GM18861 (cell line): ENCODE results near the gene DOK1.

Experiments used
- ATAC-seq: cut with Tn5 transposase; IDR thresholded peaks from one replicate; pipeline ENCODE4 v1.9.1; 2021; ENCODE audit not compliant: unreplicated experiment

Gene DOK1

DNA sequence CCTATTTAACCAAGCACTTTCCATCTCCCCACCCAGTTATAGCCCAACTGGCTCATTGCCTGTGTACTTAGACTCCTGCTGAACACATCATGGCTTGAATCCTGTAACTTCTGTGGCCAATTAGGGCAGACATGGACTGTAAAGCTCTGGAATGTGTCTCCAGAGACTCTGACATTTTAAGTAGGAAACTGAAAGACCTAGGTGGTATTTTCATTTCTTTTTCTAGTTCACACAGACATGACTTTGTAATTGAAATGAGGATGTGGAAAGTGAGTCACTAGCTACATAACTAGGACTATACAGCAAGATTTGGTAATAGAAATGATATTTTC lies 12.2 kb downstream of the DOK1 start:
- ATAC-seq = no peak

DNA sequence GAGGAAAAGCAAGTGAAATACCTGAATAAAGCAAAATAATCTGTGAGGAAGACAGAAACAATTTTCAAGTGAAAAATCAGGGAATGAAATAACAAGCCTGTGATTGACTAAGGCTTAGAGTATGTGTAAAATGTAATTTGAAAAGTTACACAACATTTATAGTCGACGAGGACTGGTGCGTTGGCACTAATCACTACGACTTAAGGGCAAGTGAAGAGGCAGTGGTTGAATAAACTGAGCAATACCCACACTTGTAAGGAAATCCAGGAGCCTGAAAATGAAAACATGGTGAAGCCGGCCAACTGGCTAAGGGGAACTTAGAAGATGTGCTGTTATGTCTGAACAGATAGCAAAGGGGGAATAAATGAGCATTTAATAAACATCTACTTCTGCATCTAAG lies 13.4 kb downstream of the DOK1 start:
- ATAC-seq = no peak

DNA sequence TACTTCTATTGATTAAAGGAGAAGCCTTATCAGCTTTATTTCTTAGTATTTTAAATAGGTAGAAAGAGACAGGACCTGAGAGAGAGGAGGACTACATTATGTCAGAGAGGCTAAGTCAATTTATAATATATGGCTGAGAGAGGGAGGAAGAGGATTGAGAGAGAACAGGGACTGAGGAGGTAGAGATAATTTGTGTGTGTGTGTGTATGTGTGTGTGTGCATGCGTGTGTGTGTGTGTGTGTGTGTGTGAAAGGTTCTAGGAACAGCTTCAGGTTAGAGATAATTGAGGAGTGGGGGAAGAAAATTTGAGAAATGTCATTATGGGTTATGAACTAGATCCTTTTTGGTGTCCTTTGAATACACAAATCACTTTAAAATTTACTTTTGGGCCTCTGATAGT lies 15.2 kb downstream of the DOK1 start:
- ATAC-seq = no peak

DNA sequence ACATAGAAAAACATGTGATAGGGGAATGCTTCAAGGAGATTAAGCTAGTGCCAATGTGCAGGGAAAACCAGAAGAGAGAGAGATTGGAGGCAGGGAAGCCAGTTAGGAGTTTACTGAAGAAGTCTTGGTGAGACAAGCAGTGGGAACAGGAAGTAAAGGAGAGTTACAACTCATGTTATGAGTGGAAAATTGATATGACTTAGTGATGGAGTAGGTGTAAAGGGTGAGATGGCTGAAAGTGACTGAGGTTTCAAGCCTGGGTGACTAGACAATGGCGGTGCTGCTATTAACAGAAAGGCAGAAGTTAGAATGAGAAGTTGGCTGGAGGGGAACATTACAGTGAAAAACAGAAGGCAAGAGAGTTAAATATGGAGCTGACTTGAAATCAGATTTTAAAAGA lies 16.5 kb downstream of the DOK1 start:
- ATAC-seq = peak; percentile 63

DNA sequence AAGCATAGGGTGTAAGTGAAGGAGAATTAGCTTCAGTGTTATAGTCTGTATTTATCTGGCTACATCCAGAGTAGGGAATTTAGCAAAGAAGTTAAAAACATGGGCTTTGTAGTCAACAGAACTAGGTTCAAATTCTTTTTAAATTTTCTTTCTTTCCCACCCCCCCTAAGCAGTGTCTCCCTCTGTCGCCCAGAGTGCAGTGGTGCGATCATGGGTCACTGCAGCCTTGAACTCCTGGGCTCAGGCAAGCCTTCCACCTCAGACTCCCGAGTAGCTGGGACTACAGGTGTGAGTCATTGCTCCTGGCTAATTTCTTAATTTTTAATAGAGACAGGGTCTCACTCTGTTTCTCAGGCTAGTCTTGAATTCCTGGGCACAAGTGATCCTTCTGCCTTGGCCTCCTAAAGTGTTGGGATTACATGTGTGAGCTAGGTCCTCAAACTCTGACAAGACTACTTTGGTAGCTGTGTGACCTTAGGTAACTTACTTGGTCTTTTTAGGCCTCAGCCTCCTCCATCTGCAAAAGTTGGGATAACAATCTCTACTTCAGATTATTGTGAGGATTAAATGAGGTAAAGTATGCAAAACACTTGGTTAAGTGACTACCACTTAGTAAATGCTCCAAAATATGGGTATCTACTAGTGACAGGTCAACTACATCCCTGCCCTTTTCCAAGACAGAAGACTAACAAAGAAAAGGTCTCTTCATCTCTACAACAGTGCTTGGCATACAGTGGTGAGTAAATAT lies 17.8 kb downstream of the DOK1 start:
- no peak for ATAC-seq

DNA sequence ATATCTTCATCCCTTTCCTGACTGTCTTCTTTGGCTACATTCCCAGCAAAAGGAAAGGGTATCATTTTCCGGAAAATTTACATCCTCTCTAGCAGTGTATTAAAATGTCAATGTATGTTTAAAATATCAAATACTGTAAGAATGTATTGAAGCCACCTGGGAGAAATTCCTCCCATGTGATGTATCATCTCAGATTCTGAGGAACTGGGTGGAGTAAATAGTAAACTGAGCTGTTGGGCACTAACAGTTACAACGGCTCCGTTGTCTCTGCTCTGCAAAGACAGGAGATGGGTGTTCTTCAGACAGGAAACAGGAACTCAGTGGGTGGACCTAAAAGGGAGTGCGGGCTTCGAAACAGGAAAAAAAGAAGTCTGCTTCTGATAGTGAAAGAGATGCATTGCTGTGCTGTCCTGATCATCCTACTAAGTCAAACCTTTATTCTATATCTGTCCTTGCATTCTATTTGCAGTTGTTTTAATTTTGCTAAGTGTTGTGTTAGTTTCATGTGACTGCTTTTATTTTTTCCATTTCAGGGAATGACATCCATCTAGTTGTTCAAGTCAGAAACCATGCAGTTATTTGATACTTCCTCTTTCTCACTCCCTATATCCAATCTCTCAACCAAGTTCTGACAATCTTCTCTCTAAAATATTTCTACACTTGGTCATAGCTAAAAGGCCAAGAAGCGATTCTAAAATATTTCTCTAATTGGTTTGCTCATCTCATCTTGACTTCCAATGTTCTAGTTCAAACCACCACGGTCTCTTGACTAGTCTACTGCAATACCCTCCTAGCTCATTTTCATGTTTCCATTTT lies 19.4 kb downstream of the DOK1 start:
- ATAC-seq = peak; percentile 50

DNA sequence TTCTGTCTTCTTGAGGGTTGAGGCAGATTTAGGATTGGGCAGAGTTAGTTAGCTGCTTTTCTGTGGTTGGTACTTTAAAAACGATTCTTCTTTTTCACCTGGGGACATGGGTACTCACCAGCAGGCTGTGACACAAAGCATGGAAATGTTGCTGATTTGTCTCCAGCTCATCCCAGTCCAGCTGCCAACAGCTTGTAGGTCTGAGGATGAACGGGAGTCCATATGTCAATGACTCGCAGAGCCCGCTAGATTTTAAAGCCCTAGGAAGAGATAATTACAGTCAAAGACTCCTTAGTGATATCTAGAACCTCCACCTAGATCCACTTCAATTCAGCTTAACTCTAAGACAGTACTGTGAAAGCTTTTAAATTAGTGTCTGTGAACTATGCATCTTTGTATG lies 20.8 kb downstream of the DOK1 start:
- ATAC-seq = no peak

DNA sequence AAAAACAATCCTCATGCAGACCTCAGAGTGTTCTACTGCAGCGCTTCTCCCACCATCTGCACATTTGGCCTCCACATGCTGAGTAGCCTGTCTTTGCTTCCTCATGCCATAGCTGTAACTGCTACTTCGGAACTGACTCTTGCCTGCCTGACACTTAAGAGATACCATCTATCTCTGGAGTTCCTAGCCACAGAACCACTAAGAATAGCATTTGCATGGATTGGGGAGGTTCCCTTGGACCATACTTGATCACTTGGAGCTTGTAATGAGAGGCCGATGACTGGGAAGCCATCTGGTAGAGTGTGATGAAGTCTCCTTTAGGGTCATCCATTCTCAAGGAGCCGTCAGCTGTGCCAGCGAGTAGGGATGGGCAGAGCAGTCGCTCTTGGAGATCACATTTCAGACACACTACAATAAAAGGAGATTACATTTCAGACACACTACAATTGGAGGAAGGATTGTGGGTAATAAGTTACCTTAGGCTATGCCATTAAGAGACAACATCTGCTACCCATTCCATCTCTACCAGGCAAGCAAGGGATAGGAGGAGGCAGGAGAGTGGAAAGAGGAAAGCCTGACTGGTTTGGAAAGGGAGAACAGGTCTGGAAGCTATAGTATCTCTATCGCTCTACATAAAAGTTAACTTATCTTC lies 21.8 kb downstream of the DOK1 start:
- ATAC-seq = no peak

DNA sequence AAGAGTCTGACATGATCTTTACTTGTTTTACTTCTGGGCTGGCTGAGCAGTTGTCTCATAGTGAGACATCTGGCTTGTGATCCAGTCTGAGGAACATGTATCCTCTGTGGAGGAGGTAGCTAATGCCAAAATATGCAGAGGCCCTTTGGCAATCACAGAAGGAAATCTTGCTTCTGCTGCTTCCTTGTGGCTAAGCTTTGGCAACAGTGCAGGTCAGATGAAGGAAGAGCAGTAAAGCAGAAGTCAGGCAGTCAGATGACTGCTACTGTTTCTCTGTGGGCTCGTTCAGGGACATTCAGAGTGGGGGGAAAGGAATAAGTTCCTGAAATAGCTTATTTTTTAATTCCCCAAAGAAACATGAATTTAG lies 22.3 kb downstream of the DOK1 start:
- peak; percentile 13 for ATAC-seq

DNA sequence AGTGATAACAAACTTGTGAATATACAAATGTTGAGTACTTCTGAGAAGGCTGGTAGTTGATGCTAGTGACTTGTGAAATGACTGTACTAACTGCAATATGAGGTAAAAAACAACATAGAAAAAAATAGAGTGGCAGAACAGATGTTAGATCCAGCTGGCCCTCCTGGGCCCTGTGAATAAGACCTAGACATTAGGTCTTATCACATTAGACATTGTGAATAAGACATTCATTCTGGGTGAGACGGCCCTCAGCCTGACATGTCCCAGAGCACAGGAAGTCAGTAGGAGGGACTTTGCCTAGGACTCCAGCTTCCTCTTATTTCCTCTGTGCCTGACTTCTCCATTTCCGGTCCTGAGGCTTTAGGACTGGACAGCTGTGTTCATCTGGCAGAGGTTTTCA lies 22.9 kb downstream of the DOK1 start:
- peak; percentile 44 for ATAC-seq

DNA sequence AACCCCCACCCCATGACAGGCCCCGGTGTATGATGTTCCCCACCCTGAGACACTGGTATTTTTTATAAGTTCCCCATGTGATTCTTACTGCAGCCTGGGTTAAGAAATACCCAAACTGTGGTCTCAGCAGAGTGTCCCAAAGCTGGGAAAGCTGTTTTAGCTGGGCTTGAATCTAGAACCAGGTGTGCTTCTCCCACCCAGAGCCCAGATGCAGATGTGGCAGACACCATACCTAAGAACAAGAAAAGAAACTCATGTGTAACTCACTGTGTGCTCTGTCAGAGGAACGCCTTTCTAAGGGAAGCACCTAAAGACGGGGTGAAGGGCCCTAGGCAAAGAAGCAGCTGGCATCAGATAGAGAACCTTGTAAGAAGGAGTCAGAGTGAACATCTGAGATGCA lies 23.9 kb downstream of the DOK1 start:
- ATAC-seq = no peak

DNA sequence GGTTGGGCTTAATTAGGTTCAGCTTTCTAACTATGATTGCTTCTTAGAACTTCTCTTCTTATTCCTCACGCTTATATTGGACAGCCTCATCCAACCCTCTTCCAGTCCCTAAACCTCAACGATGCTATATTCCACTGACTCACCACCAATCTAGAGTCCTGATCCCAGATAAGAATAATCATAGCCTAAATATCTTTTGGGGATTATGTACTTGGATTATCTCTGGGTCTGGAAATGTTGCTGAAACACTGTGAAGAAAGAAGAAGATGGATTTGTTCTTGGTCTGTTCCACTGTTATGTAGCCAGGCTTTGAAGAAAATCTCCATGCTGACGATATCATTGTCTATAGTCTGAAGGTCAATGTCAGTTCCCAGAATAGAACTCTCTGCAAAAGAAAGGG lies 26.9 kb downstream of the DOK1 start:
- ATAC-seq = no peak

DNA sequence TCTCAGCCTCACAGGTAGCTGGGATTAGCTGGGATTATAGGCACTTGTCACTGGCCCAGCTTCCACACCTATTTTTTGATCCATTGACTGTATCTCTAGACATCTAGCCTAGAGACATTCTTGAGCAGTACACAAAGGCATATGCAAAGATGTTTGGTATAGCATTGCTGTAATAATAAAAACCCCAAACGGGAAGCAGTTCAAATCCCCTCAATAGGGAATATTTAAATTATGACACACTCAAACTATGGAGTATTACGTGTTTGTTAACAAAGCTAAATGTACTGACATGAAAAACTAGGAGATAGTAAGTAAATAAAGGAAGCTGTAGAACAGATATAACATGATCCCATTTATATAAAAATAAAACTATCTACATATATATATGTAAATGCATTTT lies 27.7 kb downstream of the DOK1 start:
- no peak for ATAC-seq

DNA sequence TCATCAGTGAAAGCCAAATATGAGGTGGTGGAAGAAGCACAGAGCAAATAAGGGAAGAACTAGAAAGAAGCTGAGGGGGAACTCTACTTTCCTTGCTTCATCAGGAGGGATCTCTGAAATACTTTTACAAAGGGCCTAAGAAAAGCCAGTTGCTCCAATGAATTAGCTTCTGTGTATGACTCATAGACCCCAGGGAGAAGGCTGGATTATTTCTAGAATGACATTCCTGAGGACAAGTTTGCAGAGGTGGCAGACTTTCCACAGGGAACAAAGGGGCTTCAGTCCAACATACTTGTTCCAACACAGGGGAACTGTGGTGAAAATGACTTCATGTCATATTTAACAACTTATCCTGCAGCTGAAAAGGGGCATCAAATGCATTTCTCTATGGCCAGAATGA lies 29.0 kb downstream of the DOK1 start:
- ATAC-seq = no peak

DNA sequence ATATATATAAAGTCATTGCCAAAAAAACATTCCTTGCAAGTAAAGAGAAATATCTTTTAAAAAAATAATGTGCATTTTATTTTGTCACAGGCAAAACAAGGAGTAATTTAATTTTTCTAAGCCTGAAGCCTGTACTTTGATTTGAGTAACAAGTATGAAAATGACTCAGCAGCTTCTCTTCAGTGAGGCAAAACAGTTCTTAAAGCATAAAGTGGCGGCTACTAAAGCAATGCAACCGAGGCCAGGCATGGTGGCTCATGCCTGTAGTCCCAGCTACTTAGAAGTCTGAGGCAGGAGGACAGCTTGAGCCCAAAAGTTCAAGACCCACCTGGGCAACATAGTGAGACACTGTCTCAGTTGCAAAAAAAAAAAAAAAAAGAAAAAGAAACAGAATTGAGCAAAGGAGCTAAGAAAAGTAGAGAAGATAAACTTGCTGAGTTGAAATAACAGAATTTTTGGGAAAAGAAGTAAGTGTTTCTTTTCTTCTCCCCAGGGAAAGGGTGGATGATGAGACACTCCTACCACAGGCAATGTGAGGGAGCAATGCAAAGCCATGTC lies 29.6 kb downstream of the DOK1 start:
- ATAC-seq = peak; percentile 53

DNA sequence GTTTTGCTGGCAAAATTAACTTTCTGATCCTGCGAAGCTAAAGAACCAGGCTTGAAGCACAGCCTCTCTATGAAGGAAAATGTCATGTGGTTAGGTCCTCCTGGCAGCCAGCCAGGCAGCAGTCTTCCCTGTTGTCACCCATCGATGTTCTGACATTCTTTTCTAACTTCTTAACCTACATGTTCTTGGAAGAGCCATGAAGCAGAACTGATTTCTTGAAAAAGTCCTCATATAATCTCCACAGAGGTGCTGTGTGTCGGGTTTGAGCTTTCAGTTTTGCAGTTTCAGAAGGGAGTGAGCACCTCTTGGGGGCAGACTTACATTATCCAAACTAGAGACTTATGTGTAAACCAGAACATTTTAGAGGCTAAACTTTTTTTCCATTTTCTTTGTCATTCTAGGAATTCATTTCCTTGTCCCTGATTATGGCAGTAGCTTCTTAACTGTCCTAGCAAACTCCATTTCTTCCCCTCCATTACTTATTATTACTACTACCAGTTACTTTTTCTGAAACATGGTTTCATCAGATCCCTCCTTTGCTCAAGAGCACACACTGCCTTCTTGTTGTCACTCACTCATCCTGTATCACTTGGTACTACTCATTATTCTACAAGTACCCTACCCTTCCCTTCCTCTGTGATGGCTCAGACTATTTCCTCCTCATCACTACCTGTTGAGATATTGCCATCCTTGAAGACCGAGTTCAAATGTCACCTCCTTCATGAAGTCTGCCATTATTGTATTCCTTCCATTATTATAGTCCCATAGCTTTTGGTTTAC lies 31.1 kb downstream of the DOK1 start:
- peak; percentile 33 for ATAC-seq

DNA sequence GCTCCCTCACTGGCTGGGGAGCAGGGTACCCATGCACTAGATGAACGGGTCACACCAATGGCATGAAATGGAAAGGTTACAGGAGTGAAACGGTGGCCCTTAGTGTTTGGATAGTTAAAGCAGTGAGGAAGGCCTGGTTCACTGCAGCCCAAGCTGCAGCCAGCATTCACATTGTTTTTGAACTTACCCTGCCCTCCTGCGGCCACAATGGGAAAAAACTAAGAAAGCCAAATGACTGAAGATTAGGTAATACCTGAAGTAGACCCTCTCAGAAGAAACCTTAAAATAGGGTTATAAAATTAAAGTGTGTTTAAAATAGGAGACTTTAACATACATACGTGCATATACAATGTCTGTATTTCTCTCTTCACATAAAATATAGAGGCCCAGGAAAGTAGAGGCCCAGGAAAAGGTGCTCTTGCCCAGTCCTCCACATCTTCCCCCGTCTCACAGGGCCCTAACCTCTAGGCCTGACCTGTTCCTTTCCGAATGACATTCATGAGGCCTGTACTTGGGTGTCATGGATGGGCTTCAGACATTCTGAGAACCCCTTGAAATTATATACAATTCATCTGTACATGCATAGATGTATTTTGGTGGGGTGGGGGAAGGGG lies 33.3 kb downstream of the DOK1 start:
- ATAC-seq = peak; percentile 56

DNA sequence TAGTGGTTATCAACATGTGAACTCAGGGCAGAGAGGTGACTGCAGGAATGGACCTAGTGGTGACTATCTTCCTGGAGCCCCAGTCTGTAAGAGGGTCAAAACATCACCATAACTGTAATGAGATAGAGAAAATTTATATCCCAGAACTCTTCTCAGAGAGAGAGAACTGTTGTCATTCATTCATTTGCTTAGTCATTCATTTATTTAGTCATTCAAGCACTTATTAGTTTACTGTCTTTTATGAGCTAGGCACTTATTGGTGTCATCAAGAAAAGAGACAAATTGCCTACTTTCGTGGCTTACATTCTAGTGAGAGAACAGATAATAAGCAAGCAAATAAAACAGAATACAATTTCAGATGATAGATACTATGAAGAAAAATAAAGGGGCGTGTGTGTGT lies 34.1 kb downstream of the DOK1 start:
- no peak for ATAC-seq

DNA sequence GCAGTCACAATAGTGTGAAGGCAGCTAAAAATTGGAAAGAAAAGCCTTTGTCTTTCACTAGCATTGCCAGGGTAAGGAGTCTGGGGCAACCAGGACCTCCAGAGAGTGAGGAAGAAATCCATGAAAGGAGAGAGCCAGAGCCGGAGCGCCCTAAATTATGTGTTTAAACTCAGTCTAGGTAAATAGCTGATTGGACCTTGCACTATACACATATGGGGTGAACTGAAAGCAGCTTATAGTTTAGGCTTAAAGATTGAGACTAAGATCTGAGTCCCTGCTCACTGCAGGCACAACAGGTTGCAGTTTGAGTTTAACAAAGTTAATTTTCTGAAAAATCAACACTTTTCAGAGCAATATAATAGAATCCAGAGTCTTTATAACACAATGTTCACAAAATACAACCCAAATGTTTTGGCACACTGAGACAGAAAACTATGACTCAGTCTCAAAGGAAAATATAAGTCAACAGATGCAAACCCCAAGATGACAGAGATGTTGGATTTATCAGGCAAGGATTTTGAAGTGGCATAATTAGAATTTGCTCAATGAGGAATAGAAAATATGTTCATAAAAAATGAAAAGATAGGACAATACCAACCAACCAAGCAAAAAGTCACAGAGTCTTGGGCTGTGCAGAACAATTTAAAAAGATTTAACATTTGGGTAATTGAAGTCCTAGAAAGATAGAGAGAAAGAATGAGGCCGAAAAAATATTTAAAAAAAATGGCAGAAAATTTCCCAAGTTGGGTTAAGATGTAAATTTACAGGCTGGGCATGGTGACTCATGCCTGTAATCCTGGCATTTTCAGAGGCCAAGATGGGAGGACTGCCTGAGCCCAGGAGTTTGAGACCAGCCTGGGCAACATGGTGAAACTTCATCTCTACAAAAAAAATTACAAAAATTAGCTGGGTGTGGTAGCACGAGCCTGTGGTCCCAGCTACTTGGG lies 39.6 kb downstream of the DOK1 start:
- ATAC-seq = no peak

DNA sequence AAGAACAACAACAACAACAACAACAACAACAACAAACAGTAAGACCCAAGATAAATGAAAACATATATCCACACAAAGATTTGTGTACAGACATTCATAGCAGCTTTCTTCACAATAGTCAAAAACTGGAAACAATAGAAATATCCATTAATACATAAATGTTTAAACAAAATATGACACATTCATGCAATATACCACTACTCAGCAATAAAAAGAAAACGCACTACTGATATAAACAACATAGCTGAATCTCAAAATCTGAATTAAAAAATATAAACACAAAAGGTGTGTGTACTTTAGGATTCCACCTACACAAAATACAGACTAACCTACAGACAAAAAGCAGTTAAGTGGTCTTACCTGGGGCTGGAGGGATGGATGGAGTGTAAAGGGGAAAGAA lies 42.1 kb downstream of the DOK1 start:
- ATAC-seq = no peak
